Retinal pigment epithelial cell (primary cell): ENCODE data around the gene KRTAP9-4.
"Not testable (repeated sequence)": the region's sequence is repeated elsewhere in the genome, so short reads cannot be mapped to it uniquely, and the experiment has no call there.

Experiments used
- DNase-seq: peaks from one replicate; pipeline ENCODE4 v3.0.0-alpha.2; 2010; ENCODE audit warnings: low read depth
- H3K4me3 ChIP-seq: 2 replicates; pipeline ENCODE4 v1.5.1; 2011; ENCODE audit warnings: mild to moderate bottlenecking, low read length, control low read depth, moderate library complexity
- CTCF ChIP-seq: conservative IDR thresholded peaks from 2 replicates; pipeline ENCODE4 v1.5.1; 2011; ENCODE audit warnings: low read depth, low read length, control low read depth, inconsistent platforms

The KRTAP9-4 gene

GRCh38 chr17:41249637-41250240 lies at the start of gene KRTAP9-4:
Gene KRTAP9-4 (plus strand): TSS chr17:41249687. CDS start chr17:41249721, 34 bp downstream.
- not testable (repeated sequence) for H3K4me3 ChIP-seq

GRCh38 chr17:41211845-41212466 lies 37.5 kb upstream of the KRTAP9-4 start:
- no peak for DNase-seq
- no peak for TF ChIP-seq CTCF
- no peak overlapping the region for H3K4me3 ChIP-seq

More at GRCh38 chr17:41249637-41250240, at the start of gene KRTAP9-4:
- not testable (repeated sequence) for DNase-seq

- TF ChIP-seq CTCF: no peak
- no peak for DNase-seq
- H3K4me3 ChIP-seq: no peak overlapping the region
These were observed 36.8 kb upstream of the KRTAP9-4 start for GRCh38 chr17:41212524-41213169.

- DNase-seq: no peak
- TF ChIP-seq CTCF: no peak
- no peak overlapping the region for H3K4me3 ChIP-seq
These were observed 33.8 kb upstream of the KRTAP9-4 start for GRCh38 chr17:41215681-41216080.

GRCh38 chr17:41223821-41224220 lies 25.7 kb upstream of the KRTAP9-4 start:
- no peak for TF ChIP-seq CTCF
- DNase-seq: no peak
- H3K4me3 ChIP-seq: no peak overlapping the region

GRCh38 chr17:41226051-41226450 lies 23.4 kb upstream of the KRTAP9-4 start:
- no peak overlapping the region for H3K4me3 ChIP-seq
- TF ChIP-seq CTCF: no peak
- no peak for DNase-seq

GRCh38 chr17:41226598-41227095 lies 22.8 kb upstream of the KRTAP9-4 start, which contains the start of gene KRTAP9-2:
Gene KRTAP9-2 (plus strand): TSS chr17:41226648. CDS start chr17:41226655, 7 bp downstream.
- not testable (repeated sequence) for DNase-seq, H3K4me3 ChIP-seq

- no peak for TF ChIP-seq CTCF
- H3K4me3 ChIP-seq: no peak overlapping the region
- no peak for DNase-seq
These were observed 19.4 kb upstream of the KRTAP9-4 start for GRCh38 chr17:41230094-41230493.
